SK-N-SH (cell line): Measurements from ENCODE around the gene CDK15.

Experiments
- EP300 ChIP-seq, 2 experiments: IDR thresholded peaks; 2 replicates each; pipeline versions ENCODE4 v1.4.0 to v1.6.1; 2012; ENCODE audit warnings: borderline replicate concordance in 1 of 2, low read depth in 1 of 2, low read length in 1 of 2
- GABPA ChIP-seq: IDR thresholded peaks from 2 replicates; pipeline ENCODE4 v1.4.0; 2012; ENCODE audit warnings: low read depth, mild to moderate bottlenecking
- GATA2 ChIP-seq: sonication (generic); formaldehyde crosslinking; IDR thresholded peaks from 2 replicates; pipeline ENCODE4 v1.5.0; 2020; ENCODE audit warnings: mild to moderate bottlenecking, missing genetic modification reagents
- POLR2AphosphoS5 ChIP-seq: IDR thresholded peaks from 2 replicates; pipeline ENCODE4 v1.6.1; 2012; ENCODE audit warnings: low read depth, low read length
- RAD21 ChIP-seq: IDR thresholded peaks from 2 replicates; pipeline ENCODE4 v1.6.1; 2012; ENCODE audit warnings: mild to moderate bottlenecking, low read length
- RCOR1 ChIP-seq: fragments of 150-350 bp; IDR thresholded peaks from 2 replicates; pipeline ENCODE4 v1.6.1; 2017; ENCODE audit warnings: antibody characterized with exemption, low read length
- RXRA ChIP-seq: IDR thresholded peaks from 2 replicates; pipeline ENCODE4 v1.4.0; 2012; ENCODE audit warnings: low read depth, mild to moderate bottlenecking, borderline replicate concordance
- SIN3A ChIP-seq: IDR thresholded peaks from 2 replicates; pipeline ENCODE4 v1.6.1; 2012; ENCODE audit warnings: low read depth, mild to moderate bottlenecking, low read length, moderate library complexity, borderline replicate concordance
- SMC3 ChIP-seq: IDR thresholded peaks from 2 replicates; pipeline ENCODE4 v1.6.1; 2012; ENCODE audit warnings: low read depth, low read length, improper control_type of control experiment
- TAF1 ChIP-seq: IDR thresholded peaks from 2 replicates; pipeline ENCODE4 v1.6.1; 2012; ENCODE audit warnings: low read depth, mild to moderate bottlenecking, low read length, moderate library complexity, borderline replicate concordance
- TF ChIP-seq, protein P1 (sequence below): IDR thresholded peaks from 2 replicates; pipeline ENCODE4; 2012
- TF ChIP-seq, protein P2 (sequence below): fragments of 200-600 bp; sonication (generic); IDR thresholded peaks from 2 replicates; pipeline ENCODE4 v1.6.1; 2017; ENCODE audit warnings: antibody characterized with exemption, mild to moderate bottlenecking, moderate library complexity
- TF ChIP-seq, protein P3 (sequence below): IDR thresholded peaks from 2 replicates; pipeline ENCODE4 v1.4.0; 2012; ENCODE audit warnings: low read depth
- TF ChIP-seq, protein P4 (sequence below): IDR thresholded peaks from 2 replicates; pipeline ENCODE4 v1.6.1; 2012; ENCODE audit warnings: mild to moderate bottlenecking, low read depth, low read length, moderate library complexity

DNA sequence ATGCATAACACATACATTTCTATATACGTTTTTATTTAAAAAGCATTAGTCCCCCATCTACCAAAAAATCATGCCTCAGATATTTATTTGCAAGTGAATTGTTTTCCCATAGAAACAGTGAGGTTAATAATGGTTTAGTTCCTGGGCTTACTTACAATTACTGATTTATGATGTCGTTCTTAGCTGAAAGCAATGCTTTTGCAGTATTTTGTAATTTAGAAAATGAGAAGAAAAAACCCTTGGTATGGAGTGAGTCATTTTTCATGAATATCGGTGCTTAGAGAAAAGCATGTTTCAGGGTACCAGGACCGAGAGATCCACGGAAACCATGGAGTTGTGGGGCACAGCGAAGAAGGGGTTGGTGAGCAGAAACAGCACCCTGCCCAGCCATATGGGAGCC is 12.0 kb upstream of the CDK15 start:
- TF ChIP-seq, protein P1, sequence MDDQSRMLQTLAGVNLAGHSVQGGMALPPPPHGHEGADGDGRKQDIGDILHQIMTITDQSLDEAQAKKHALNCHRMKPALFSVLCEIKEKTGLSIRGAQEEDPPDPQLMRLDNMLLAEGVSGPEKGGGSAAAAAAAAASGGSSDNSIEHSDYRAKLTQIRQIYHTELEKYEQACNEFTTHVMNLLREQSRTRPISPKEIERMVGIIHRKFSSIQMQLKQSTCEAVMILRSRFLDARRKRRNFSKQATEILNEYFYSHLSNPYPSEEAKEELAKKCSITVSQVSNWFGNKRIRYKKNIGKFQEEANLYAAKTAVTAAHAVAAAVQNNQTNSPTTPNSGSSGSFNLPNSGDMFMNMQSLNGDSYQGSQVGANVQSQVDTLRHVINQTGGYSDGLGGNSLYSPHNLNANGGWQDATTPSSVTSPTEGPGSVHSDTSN = no peak
- no peak for TF ChIP-seq RAD21
- TF ChIP-seq, protein P2, sequence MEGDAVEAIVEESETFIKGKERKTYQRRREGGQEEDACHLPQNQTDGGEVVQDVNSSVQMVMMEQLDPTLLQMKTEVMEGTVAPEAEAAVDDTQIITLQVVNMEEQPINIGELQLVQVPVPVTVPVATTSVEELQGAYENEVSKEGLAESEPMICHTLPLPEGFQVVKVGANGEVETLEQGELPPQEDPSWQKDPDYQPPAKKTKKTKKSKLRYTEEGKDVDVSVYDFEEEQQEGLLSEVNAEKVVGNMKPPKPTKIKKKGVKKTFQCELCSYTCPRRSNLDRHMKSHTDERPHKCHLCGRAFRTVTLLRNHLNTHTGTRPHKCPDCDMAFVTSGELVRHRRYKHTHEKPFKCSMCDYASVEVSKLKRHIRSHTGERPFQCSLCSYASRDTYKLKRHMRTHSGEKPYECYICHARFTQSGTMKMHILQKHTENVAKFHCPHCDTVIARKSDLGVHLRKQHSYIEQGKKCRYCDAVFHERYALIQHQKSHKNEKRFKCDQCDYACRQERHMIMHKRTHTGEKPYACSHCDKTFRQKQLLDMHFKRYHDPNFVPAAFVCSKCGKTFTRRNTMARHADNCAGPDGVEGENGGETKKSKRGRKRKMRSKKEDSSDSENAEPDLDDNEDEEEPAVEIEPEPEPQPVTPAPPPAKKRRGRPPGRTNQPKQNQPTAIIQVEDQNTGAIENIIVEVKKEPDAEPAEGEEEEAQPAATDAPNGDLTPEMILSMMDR = no peak
- TF ChIP-seq RCOR1 = no peak
- no peak for TF ChIP-seq SMC3
- no peak for TF ChIP-seq SIN3A
- no peak for TF ChIP-seq POLR2AphosphoS5
- no peak for TF ChIP-seq TAF1
- no peak for TF ChIP-seq GABPA
- no peak for TF ChIP-seq GATA2 (CRISPR knock-in tag)
- TF ChIP-seq, protein P3, sequence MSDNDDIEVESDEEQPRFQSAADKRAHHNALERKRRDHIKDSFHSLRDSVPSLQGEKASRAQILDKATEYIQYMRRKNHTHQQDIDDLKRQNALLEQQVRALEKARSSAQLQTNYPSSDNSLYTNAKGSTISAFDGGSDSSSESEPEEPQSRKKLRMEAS = no peak
- no peak for TF ChIP-seq RXRA
- TF ChIP-seq, protein P4, sequence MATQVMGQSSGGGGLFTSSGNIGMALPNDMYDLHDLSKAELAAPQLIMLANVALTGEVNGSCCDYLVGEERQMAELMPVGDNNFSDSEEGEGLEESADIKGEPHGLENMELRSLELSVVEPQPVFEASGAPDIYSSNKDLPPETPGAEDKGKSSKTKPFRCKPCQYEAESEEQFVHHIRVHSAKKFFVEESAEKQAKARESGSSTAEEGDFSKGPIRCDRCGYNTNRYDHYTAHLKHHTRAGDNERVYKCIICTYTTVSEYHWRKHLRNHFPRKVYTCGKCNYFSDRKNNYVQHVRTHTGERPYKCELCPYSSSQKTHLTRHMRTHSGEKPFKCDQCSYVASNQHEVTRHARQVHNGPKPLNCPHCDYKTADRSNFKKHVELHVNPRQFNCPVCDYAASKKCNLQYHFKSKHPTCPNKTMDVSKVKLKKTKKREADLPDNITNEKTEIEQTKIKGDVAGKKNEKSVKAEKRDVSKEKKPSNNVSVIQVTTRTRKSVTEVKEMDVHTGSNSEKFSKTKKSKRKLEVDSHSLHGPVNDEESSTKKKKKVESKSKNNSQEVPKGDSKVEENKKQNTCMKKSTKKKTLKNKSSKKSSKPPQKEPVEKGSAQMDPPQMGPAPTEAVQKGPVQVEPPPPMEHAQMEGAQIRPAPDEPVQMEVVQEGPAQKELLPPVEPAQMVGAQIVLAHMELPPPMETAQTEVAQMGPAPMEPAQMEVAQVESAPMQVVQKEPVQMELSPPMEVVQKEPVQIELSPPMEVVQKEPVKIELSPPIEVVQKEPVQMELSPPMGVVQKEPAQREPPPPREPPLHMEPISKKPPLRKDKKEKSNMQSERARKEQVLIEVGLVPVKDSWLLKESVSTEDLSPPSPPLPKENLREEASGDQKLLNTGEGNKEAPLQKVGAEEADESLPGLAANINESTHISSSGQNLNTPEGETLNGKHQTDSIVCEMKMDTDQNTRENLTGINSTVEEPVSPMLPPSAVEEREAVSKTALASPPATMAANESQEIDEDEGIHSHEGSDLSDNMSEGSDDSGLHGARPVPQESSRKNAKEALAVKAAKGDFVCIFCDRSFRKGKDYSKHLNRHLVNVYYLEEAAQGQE = no peak
- TF ChIP-seq EP300 (IDR thresholded peaks at IDR 0.05; ENCODE audit: borderline replicate concordance in 1 of 2, low read depth in 1 of 2, low read length in 1 of 2) = no peak
